OCI-LY7 (cell line): ENCODE data around the gene RFX3.

ENCODE experiments used
- CTCF ChIP-seq: fragments of 200-600 bp; sonication (generic); conservative IDR thresholded peaks from 2 replicates; pipeline ENCODE4 v1.5.1; 2014; ENCODE audit warnings: mild to moderate bottlenecking, antibody characterized with exemption, low read length, moderate library complexity, mixed read lengths
- EZH2phosphoT487 ChIP-seq: fragments of 200-600 bp; sonication (generic); IDR thresholded peaks from 2 replicates; pipeline ENCODE4 v1.6.1; 2018; ENCODE audit warnings: low read depth, borderline replicate concordance, mild to moderate bottlenecking, mixed run types, antibody characterized with exemption, low read length, moderate library complexity, mixed read lengths

GRCh38 chr9:3238236-3238635, 287.6 kb downstream of the RFX3 start:
- no peak for TF ChIP-seq EZH2phosphoT487
- TF ChIP-seq CTCF: no peak
